GM21717 (cell line): ENCODE measurements around the gene CPA3.

ENCODE experiments used
- ATAC-seq: cut with Tn5 transposase; IDR thresholded peaks from one replicate; pipeline ENCODE4 v1.9.1; 2021; ENCODE audit warnings: mild to moderate bottlenecking, moderate library complexity; ENCODE audit not compliant: unreplicated experiment

Gene CPA3

GRCh38 chr3:148857316-148857715, 7.8 kb upstream of the CPA3 start:
- ATAC-seq: no peak

GRCh38 chr3:148861277-148861869, 3.7 kb upstream of the CPA3 start:
- peak; percentile 62 for ATAC-seq

GRCh38 chr3:148863297-148863696, 1.8 kb upstream of the CPA3 start:
- ATAC-seq: no peak

GRCh38 chr3:148863814-148864213, 1.3 kb upstream of the CPA3 start:
- ATAC-seq: no peak

- ATAC-seq: no peak
These were observed 1.2 kb downstream of the CPA3 start for GRCh38 chr3:148866261-148866660.

GRCh38 chr3:148873270-148873927, 8.3 kb downstream of the CPA3 start:
- no peak for ATAC-seq

- ATAC-seq: no peak
These were observed 8.9 kb downstream of the CPA3 start for GRCh38 chr3:148873977-148874376.

- no peak for ATAC-seq
These were observed 13.0 kb downstream of the CPA3 start for GRCh38 chr3:148878095-148878494.

GRCh38 chr3:148879256-148879655, 14.2 kb downstream of the CPA3 start:
- no peak for ATAC-seq

- ATAC-seq: no peak
These were observed 15.6 kb downstream of the CPA3 start for GRCh38 chr3:148880681-148881080.

- no peak for ATAC-seq
These were observed 16.2 kb downstream of the CPA3 start for GRCh38 chr3:148881286-148881685.

- no peak for ATAC-seq
These were observed 17.2 kb downstream of the CPA3 start for GRCh38 chr3:148882288-148882687.

GRCh38 chr3:148883163-148883562, 18.1 kb downstream of the CPA3 start:
- ATAC-seq: no peak

GRCh38 chr3:148884261-148884660, 19.2 kb downstream of the CPA3 start:
- ATAC-seq: no peak

- no peak for ATAC-seq
These were observed 24.7 kb downstream of the CPA3 start for GRCh38 chr3:148889828-148890227.

- ATAC-seq: no peak
These were observed 31.0 kb downstream of the CPA3 start for GRCh38 chr3:148896062-148896461.

GRCh38 chr3:148901987-148902791, 37.1 kb downstream of the CPA3 start:
- ATAC-seq: no peak

- ATAC-seq: no peak
These were observed 37.9 kb downstream of the CPA3 start for GRCh38 chr3:148903022-148903442.

GRCh38 chr3:148903941-148904340, 38.8 kb downstream of the CPA3 start:
- ATAC-seq: no peak

GRCh38 chr3:148906667-148907066, 41.6 kb downstream of the CPA3 start:
- no peak for ATAC-seq

- no peak for ATAC-seq
These were observed 46.1 kb downstream of the CPA3 start for GRCh38 chr3:148911173-148911572.

GRCh38 chr3:148911592-148911991, 46.5 kb downstream of the CPA3 start:
- ATAC-seq: no peak
